ENCODE results near the gene DOK4. TPM values are rescaled to one million over a fixed set of nuclear protein-coding genes. Genes with fewer than 3 reads are reported as not detected.

The DOK4 gene
- total RNA-seq, 1 experiment from 2014 or later = 6.8 TPM

DNA sequence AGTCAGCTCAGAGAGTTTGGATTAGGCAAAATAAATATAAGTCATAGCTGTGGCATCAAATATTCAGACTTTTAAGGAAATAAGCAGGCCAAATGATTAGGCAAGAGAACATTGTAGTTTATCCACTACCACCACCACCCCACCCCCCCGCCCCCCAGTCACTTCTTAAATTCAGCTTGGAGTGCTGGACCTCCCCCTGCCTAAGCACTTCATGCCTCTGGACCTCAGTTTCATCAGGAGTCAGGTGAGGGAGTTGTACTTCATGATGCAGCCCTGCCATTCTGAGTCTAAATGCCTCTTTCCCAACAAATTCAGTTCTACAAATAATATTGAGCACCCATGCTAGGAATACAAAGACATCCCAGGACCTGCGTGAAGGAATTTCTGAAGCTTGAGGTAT, 21.8 kb downstream of the DOK4 start:
- TF ChIP-seq, protein P1, sequence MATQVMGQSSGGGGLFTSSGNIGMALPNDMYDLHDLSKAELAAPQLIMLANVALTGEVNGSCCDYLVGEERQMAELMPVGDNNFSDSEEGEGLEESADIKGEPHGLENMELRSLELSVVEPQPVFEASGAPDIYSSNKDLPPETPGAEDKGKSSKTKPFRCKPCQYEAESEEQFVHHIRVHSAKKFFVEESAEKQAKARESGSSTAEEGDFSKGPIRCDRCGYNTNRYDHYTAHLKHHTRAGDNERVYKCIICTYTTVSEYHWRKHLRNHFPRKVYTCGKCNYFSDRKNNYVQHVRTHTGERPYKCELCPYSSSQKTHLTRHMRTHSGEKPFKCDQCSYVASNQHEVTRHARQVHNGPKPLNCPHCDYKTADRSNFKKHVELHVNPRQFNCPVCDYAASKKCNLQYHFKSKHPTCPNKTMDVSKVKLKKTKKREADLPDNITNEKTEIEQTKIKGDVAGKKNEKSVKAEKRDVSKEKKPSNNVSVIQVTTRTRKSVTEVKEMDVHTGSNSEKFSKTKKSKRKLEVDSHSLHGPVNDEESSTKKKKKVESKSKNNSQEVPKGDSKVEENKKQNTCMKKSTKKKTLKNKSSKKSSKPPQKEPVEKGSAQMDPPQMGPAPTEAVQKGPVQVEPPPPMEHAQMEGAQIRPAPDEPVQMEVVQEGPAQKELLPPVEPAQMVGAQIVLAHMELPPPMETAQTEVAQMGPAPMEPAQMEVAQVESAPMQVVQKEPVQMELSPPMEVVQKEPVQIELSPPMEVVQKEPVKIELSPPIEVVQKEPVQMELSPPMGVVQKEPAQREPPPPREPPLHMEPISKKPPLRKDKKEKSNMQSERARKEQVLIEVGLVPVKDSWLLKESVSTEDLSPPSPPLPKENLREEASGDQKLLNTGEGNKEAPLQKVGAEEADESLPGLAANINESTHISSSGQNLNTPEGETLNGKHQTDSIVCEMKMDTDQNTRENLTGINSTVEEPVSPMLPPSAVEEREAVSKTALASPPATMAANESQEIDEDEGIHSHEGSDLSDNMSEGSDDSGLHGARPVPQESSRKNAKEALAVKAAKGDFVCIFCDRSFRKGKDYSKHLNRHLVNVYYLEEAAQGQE (IDR thresholded peaks at IDR 0.05; ENCODE audit: insufficient read depth in 1 of 2, low read depth in 2 of 2, low read length in 1 of 2) = no peak
- TF ChIP-seq, protein P2, sequence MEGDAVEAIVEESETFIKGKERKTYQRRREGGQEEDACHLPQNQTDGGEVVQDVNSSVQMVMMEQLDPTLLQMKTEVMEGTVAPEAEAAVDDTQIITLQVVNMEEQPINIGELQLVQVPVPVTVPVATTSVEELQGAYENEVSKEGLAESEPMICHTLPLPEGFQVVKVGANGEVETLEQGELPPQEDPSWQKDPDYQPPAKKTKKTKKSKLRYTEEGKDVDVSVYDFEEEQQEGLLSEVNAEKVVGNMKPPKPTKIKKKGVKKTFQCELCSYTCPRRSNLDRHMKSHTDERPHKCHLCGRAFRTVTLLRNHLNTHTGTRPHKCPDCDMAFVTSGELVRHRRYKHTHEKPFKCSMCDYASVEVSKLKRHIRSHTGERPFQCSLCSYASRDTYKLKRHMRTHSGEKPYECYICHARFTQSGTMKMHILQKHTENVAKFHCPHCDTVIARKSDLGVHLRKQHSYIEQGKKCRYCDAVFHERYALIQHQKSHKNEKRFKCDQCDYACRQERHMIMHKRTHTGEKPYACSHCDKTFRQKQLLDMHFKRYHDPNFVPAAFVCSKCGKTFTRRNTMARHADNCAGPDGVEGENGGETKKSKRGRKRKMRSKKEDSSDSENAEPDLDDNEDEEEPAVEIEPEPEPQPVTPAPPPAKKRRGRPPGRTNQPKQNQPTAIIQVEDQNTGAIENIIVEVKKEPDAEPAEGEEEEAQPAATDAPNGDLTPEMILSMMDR (IDR thresholded peaks at IDR 0.05) = no peak
- TF ChIP-seq SIN3A (IDR thresholded peaks at IDR 0.05; ENCODE audit: borderline replicate concordance, insufficient read depth, low read depth, low read length) (no peak), TCF7L2 (IDR thresholded peaks at IDR 0.05; ENCODE audit: low read depth, low read length) (no peak), POLR2AphosphoS5 (IDR thresholded peaks at IDR 0.05; ENCODE audit: low read depth, low read length) (no peak)
- ATAC-seq = no peak
- no TSS peak for BruUV-seq (replicated peaks)
- no peaks in the 10 kb centered on the region for H3K9me3 ChIP-seq (ENCODE audit: control insufficient read depth, insufficient read depth, low read depth, low read length)
- H3K36me3 ChIP-seq (ENCODE audit: control insufficient read depth, insufficient read depth, low read length) = peaks cover 2% of the 10 kb centered on the region
- POLR2A ChIA-PET = no interaction called here
- no peak overlapping the region for H3K4me3 ChIP-seq (ENCODE audit: low read depth in 2 of 2, low read length in 2 of 2)
- 0 out of 2 replicates have a peak, but pooled peaks cover 2% of the 10 kb centered on the region for H3K4me1 ChIP-seq (ENCODE audit: control insufficient read depth, insufficient read depth, low read length)
- in situ Hi-C loops (cut with HindIII; ENCODE audit: low pct_unique_long_range_greater_than_20kb, low sequenced_read_pairs) (no loop called here), intact Hi-C loops (cut with micrococcal nuclease; ENCODE audit: unreplicated experiment) (loop anchor here (10.0 kb wide), 1 partner anchor 50 kb away; no protein-coding TSS in a partner anchor)
- H3K27me3 ChIP-seq (ENCODE audit: control insufficient read depth, insufficient read depth, low read length) = no peaks in the 10 kb centered on the region
- no peak overlapping the region for H3K27ac ChIP-seq (ENCODE audit: low read length)
- no peak for DNase-seq (ENCODE audit: low read depth, low spot score)
- CTCF ChIA-PET = no interaction called here

DNA sequence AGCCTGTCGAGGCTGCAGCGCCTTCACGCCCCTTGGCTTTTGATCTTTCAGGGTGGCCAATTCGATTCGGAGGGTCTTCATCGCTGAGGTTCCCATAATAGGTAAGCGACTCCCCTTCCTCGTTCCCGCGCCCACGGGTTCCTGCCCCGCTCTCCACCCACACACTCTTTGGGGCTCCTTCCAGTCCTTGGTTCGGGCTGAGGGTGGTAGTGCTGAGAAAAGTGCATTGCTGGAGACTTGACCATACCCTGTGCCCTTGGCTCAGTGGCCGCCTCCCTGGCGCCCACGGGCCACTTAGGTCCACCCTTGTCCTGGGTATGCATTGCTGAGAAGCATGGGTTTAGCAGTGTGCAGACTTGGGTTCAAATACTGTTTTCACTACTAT, 23.3 kb downstream of the DOK4 start:
- no peaks in the 10 kb centered on the region for H3K9me3 ChIP-seq (ENCODE audit: control insufficient read depth, insufficient read depth, low read depth, low read length)
- peak overlapping the region; percentile 81 for H3K27ac ChIP-seq (ENCODE audit: low read length)
- CTCF ChIA-PET = interaction anchor here (0.8 kb wide), 1 partner anchor 12 kb away, joined by 5 read pairs; no protein-coding TSS in a partner anchor
- no peaks in the 10 kb centered on the region for H3K27me3 ChIP-seq (ENCODE audit: control insufficient read depth, insufficient read depth, low read length)
- H3K4me3 ChIP-seq (ENCODE audit: low read depth in 2 of 2, low read length in 2 of 2) = peak overlapping the region; percentile 90 to 92
- in situ Hi-C loops (cut with HindIII; ENCODE audit: low pct_unique_long_range_greater_than_20kb, low sequenced_read_pairs) (no loop called here), intact Hi-C loops (cut with micrococcal nuclease; ENCODE audit: unreplicated experiment) (loop anchor here (10.0 kb wide), 1 partner anchor 52 kb away; no protein-coding TSS in a partner anchor)
- no peaks in the 10 kb centered on the region; the same call in 1 of the 2 replicates for H3K36me3 ChIP-seq (ENCODE audit: control insufficient read depth, insufficient read depth, low read length)
- H3K4me1 ChIP-seq (ENCODE audit: control insufficient read depth, insufficient read depth, low read length) = 0 out of 2 replicates have a peak, but pooled peaks cover 2% of the 10 kb centered on the region
- DNase-seq (ENCODE audit: low read depth, low spot score) = no peak
- POLR2A ChIA-PET = interaction anchor here (0.6 kb wide), 1 partner anchor 116 kb away, joined by 3 read pairs; no protein-coding TSS in a partner anchor
- TF ChIP-seq POLR2AphosphoS5 (IDR thresholded peaks at IDR 0.05; ENCODE audit: low read depth, low read length) (no peak), SIN3A (IDR thresholded peaks at IDR 0.05; ENCODE audit: borderline replicate concordance, insufficient read depth, low read depth, low read length) (no peak), TCF7L2 (IDR thresholded peaks at IDR 0.05; ENCODE audit: low read depth, low read length) (no peak)
- TF ChIP-seq, protein P2 (IDR thresholded peaks at IDR 0.05) = no peak
- TF ChIP-seq, protein P1 (IDR thresholded peaks at IDR 0.05; ENCODE audit: insufficient read depth in 1 of 2, low read depth in 2 of 2, low read length in 1 of 2) = no peak
- BruUV-seq (replicated peaks) = no TSS peak
- ATAC-seq = peak; percentile 59

All from Panc1 (cell line).